K562 (cell line): Measurements from ENCODE around the gene NMUR1. TPM values are rescaled to one million over a fixed set of nuclear protein-coding genes. Genes with fewer than 3 reads are reported as not detected.

ENCODE experiments used
- CLOCK ChIP-seq: fragments of 250-450 bp; sonication (Bioruptor Pico); IDR thresholded peaks from 2 replicates; pipeline ENCODE4 v1.4.0; 2020; ENCODE audit warnings: mild to moderate bottlenecking, moderate library complexity, borderline replicate concordance
- GTF2F1 ChIP-seq: IDR thresholded peaks from 2 replicates; pipeline ENCODE4 v1.6.1; 2011; ENCODE audit warnings: low read depth, low read length, improper control_type of control experiment
- HOMEZ ChIP-seq: fragments of 250-450 bp; sonication (Bioruptor Pico); IDR thresholded peaks from 2 replicates; pipeline ENCODE4 v1.4.0; 2020; ENCODE audit warnings: mild to moderate bottlenecking, moderate library complexity
- SMARCE1 ChIP-seq: fragments of 450-650 bp; IDR thresholded peaks from 2 replicates; pipeline ENCODE4 v1.7.1; 2016; ENCODE audit warnings: mild to moderate bottlenecking
- polyA plus RNA-seq, 8 experiments: library from polyadenylated mRNA; depleted of rRNA in 4 of 8; stranded (reverse) in 5 of 8; unstranded in 3 of 8; fragments of >200 nt; fragmentation: Nextera tagmentation in 2 of 8; fragmentation: Illumina TruSeq in 1 of 8; extraction: Ambion mirVana in 2 of 8; extraction: Trizol in 1 of 8; gene quantifications; 2 replicates each; pipeline versions ENCODE4 v1.2.1 to v1.2.3, GENCODE V29; 2011 to 2014; ENCODE audit warnings: inconsistent platforms in 1 of 8, missing spikeins in 1 of 8
- total RNA-seq, 7 experiments: library from RNA; depleted of rRNA in 6 of 7; stranded (reverse); fragments of >200 nt in 6 of 7; fragmentation: Illumina TruSeq in 2 of 7; extraction: Trizol in 2 of 7; gene quantifications; 2 replicates each; pipeline versions ENCODE4 v1.2.1 to v1.2.3, GENCODE V29; 2011 to 2021; ENCODE audit warnings: low replicate concordance in 1 of 7
- TF ChIP-seq, protein P1 (sequence below): sonication (generic); formaldehyde crosslinking; IDR thresholded peaks from 2 replicates; pipeline ENCODE4 v1.8.1; 2023; ENCODE audit warnings: missing genetic modification reagents, mild to moderate bottlenecking, borderline replicate concordance

Gene NMUR1
- total and polyA plus RNA-seq, 9 of the 15 experiments (the other 6 are each of a cell fraction or from before 2014, with no cell fraction given) = 0.01 to 0.27 (median 0.15) TPM

DNA sequence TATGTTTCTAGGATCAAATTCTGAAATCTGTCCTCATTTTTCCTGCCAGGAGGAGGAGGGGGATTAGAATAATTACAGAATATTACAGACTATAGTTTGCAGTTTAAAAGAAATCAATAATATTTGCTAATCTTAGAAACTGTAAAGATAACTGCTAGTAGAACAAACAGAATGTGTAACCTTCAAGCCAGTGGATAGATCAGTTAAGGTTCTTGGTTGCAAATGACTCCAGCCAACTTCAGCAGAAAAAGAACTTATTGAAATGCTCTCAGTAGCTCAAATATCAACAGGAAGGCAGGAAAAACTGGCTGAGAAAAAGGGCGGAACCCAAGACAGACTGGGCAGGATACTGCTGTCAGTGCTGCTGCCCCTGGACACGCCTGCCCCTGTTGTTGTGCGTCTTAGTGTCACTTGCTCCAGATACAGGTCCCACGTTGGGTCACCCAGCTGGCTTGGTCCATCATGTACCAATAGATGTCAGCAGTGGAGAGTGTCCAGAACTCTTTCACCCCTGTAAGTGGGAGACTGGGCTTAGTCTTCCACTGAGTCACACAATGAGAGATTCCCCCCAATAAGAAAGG, 10.2 kb downstream of the NMUR1 start (continued):
- TF ChIP-seq CLOCK (CRISPR knock-in tag) = no peak
- TF ChIP-seq SMARCE1 = no peak
- TF ChIP-seq GTF2F1 = no peak
- no peak for TF ChIP-seq HOMEZ (CRISPR knock-in tag)
- TF ChIP-seq, protein P1, sequence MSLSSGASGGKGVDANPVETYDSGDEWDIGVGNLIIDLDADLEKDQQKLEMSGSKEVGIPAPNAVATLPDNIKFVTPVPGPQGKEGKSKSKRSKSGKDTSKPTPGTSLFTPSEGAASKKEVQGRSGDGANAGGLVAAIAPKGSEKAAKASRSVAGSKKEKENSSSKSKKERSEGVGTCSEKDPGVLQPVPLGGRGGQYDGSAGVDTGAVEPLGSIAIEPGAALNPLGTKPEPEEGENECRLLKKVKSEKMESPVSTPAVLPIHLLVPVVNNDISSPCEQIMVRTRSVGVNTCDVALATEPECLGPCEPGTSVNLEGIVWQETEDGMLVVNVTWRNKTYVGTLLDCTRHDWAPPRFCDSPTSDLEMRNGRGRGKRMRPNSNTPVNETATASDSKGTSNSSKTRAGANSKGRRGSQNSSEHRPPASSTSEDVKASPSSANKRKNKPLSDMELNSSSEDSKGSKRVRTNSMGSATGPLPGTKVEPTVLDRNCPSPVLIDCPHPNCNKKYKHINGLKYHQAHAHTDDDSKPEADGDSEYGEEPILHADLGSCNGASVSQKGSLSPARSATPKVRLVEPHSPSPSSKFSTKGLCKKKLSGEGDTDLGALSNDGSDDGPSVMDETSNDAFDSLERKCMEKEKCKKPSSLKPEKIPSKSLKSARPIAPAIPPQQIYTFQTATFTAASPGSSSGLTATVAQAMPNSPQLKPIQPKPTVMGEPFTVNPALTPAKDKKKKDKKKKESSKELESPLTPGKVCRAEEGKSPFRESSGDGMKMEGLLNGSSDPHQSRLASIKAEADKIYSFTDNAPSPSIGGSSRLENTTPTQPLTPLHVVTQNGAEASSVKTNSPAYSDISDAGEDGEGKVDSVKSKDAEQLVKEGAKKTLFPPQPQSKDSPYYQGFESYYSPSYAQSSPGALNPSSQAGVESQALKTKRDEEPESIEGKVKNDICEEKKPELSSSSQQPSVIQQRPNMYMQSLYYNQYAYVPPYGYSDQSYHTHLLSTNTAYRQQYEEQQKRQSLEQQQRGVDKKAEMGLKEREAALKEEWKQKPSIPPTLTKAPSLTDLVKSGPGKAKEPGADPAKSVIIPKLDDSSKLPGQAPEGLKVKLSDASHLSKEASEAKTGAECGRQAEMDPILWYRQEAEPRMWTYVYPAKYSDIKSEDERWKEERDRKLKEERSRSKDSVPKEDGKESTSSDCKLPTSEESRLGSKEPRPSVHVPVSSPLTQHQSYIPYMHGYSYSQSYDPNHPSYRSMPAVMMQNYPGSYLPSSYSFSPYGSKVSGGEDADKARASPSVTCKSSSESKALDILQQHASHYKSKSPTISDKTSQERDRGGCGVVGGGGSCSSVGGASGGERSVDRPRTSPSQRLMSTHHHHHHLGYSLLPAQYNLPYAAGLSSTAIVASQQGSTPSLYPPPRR (CRISPR knock-in tag) = no peak
